ENCODE measurements around the gene LRRC25.

DNA sequence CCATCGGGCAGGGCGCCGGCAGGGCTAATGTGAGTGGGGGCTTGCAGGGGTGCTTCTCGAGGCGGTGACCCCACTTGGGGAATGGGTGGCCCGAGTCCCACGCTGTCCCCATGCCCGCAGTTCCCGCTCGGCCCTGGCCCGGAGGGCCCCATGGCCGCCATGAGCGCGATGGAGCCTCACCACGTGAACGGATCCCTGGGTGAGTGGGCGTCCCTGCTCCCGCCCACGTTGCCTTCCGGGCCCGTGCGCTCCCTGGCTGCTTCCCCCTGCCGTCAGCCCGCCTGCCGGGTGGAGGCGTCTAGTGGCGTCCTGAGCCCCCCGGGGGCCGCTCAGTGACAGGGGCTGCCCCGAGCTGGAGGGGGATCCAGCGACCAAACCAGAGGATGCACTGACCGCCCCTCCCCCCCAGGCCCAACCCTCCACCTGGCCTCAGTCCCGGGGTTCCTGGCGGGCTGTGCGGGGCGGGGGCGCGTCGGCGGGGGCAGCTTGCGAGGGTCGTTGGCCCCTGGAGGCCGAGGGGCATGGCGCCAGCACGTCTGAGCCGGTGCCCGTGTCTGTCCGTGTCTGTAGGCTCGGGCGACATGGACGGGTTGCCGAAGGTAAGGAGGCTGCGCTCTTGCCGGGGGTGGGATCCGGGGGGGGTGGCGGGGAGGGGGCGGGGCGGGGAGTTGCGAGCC lies 35.7 kb upstream of the LRRC25 start:
- TF ChIP-seq, protein P1, sequence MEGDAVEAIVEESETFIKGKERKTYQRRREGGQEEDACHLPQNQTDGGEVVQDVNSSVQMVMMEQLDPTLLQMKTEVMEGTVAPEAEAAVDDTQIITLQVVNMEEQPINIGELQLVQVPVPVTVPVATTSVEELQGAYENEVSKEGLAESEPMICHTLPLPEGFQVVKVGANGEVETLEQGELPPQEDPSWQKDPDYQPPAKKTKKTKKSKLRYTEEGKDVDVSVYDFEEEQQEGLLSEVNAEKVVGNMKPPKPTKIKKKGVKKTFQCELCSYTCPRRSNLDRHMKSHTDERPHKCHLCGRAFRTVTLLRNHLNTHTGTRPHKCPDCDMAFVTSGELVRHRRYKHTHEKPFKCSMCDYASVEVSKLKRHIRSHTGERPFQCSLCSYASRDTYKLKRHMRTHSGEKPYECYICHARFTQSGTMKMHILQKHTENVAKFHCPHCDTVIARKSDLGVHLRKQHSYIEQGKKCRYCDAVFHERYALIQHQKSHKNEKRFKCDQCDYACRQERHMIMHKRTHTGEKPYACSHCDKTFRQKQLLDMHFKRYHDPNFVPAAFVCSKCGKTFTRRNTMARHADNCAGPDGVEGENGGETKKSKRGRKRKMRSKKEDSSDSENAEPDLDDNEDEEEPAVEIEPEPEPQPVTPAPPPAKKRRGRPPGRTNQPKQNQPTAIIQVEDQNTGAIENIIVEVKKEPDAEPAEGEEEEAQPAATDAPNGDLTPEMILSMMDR (IDR thresholded peaks at IDR 0.05), result no peak
- TF ChIP-seq EP300 (IDR thresholded peaks at IDR 0.05), result no peak
